AG08395 (cell line): ENCODE data around the gene IFNLR1.

Experiments
- DNase-seq: peaks from one replicate; pipeline ENCODE4 v3.0.0; 2012; ENCODE audit warnings: mixed read lengths, low spot score

The IFNLR1 gene

DNA sequence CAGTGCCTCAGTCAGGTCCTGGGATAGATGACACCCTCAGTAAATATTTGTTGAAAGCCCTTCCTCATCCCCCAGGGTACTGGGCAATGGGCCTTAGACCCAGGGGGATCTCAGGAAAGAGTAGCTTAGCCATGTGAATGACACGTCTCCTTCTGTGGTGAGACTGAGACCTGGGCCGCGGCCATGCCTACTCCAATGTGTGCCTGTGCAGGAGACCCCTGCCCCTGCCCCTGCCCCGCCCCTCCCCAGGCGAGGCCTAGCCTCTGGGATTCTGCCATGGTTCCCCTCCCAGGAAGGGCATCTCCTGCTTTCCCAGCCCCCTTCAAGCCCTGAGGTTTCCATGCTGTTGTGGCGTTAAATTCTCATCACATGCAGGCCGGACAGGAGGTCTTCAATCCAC, 82.2 kb downstream of the IFNLR1 start:
- no peak for DNase-seq
